ENCODE measurements around the gene PFN4. TPM values are rescaled to one million over a fixed set of nuclear protein-coding genes. Genes with fewer than 3 reads are reported as not detected.

Gene PFN4
- total and polyA plus RNA-seq, 2 experiments from 2014 or later, result 0.28 TPM; not detected in 1

DNA sequence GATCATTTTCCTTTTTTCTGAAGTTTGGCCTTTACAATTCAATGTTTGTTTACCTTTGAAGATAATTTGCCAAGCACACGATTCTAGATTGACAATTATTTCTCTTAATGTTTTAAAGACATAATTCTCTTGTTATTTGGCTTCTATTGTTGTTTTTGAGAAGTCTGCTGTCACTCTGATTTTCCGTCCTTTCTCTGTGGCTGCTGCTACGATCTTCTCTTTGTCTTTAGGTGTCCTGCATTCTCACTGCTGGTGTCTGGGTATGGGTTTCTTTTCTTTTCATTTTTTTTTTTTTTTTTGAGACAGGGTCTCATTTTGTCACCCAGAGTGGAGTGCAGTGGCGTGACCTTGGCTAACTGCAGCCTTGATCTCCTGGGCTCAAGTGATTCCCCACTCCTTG is 36.6 kb upstream of the PFN4 start (continued):
- TF ChIP-seq ZNF462 (CRISPR knock-in tag; IDR thresholded peaks at IDR 0.05) (no peak), STAT1 (IDR thresholded peaks at IDR 0.05; ENCODE audit: unreplicated experiment) (no peak), ZNF114 (CRISPR knock-in tag; IDR thresholded peaks at IDR 0.05) (no peak)

DNA sequence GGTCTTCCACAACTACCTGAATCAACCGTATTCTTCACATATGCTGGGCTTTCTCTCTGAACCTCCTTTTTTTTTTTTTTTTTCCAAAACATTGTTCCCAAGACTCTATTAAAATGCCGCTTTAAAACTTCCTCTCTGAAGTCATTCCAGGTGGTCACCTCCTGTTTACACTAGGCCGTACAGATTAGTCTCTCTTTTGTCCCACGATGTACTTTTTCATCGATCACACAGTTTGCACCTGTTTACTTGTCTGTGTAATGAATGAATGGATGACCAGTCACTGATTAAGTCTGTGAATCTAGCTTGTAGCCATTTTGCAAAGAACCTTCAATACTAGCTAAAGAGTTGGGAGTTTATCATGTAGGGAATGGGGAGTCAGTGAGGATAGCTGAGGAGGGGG is 35.0 kb upstream of the PFN4 start:
- H3K4me3 ChIP-seq, result no peak overlapping the region
- no peaks in the 10 kb centered on the region for H3K27me3 Mint-ChIP-seq (ENCODE audit: insufficient read depth, low read depth, poor library complexity)
- no peaks in the 10 kb centered on the region for H3K9me2 ChIP-seq (ENCODE audit: insufficient read depth)
- ATAC-seq, result no peak
- no peaks in the 10 kb centered on the region for H4K20me1 ChIP-seq (replicated peaks; ENCODE audit: insufficient read depth)
- H3K4me1 ChIP-seq (ENCODE audit: insufficient read depth), result no peaks in the 10 kb centered on the region
- H3K27ac ChIP-seq (ENCODE audit: low read depth), result no peak overlapping the region
- H3K4me3 Mint-ChIP-seq, result no peak overlapping the region
- no peak overlapping the region for H3K4me2 ChIP-seq
- no peak overlapping the region for H2AFZ ChIP-seq
- no peaks in the 10 kb centered on the region for H3K36me3 ChIP-seq (ENCODE audit: insufficient read depth)
- peaks cover 11% of the 10 kb centered on the region; the same call in 2 of the 3 replicates for H3K36me3 Mint-ChIP-seq (ENCODE audit: low read depth)
- H3K27ac Mint-ChIP-seq, result no peak overlapping the region
- H3K79me2 ChIP-seq (replicated peaks; ENCODE audit: insufficient read depth), result no peaks in the 10 kb centered on the region
- no peak for DNase-seq (ENCODE audit: low spot score)
- no peaks in the 10 kb centered on the region for H3K4me1 Mint-ChIP-seq
- no peaks in the 10 kb centered on the region for H3F3A ChIP-seq (replicated peaks; ENCODE audit: low read depth)
- H3K27me3 ChIP-seq (ENCODE audit: insufficient read depth), result no peaks in the 10 kb centered on the region
- peaks cover 10% of the 10 kb centered on the region; the same call in 2 of the 3 replicates for H3K9me3 Mint-ChIP-seq
- no peak for TF ChIP-seq CTCF (conservative IDR thresholded peaks at IDR 0.05; ENCODE audit: low read depth in 2 of 2)
- TF ChIP-seq, protein P1, sequence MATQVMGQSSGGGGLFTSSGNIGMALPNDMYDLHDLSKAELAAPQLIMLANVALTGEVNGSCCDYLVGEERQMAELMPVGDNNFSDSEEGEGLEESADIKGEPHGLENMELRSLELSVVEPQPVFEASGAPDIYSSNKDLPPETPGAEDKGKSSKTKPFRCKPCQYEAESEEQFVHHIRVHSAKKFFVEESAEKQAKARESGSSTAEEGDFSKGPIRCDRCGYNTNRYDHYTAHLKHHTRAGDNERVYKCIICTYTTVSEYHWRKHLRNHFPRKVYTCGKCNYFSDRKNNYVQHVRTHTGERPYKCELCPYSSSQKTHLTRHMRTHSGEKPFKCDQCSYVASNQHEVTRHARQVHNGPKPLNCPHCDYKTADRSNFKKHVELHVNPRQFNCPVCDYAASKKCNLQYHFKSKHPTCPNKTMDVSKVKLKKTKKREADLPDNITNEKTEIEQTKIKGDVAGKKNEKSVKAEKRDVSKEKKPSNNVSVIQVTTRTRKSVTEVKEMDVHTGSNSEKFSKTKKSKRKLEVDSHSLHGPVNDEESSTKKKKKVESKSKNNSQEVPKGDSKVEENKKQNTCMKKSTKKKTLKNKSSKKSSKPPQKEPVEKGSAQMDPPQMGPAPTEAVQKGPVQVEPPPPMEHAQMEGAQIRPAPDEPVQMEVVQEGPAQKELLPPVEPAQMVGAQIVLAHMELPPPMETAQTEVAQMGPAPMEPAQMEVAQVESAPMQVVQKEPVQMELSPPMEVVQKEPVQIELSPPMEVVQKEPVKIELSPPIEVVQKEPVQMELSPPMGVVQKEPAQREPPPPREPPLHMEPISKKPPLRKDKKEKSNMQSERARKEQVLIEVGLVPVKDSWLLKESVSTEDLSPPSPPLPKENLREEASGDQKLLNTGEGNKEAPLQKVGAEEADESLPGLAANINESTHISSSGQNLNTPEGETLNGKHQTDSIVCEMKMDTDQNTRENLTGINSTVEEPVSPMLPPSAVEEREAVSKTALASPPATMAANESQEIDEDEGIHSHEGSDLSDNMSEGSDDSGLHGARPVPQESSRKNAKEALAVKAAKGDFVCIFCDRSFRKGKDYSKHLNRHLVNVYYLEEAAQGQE (IDR thresholded peaks at IDR 0.05; ENCODE audit: unreplicated experiment), result no peak
- no peak for TF ChIP-seq ZNF331 (CRISPR knock-in tag; IDR thresholded peaks at IDR 0.05; ENCODE audit: low read depth)

Measured in GM23338 (cell line).